Skin of body (tissue), 2 donors: ENCODE results near the gene SUCLG2. TPM values are rescaled to one million over a fixed set of nuclear protein-coding genes. Genes with fewer than 3 reads are reported as not detected.

Experiments used
- DNase-seq: peaks from one replicate; lab custom pipeline; 2025; lab: John Stamatoyannopoulos, UW
- total RNA-seq: library from RNA; depleted of rRNA; stranded (reverse); fragments of >200 nt; gene quantifications from one replicate; pipeline ENCODE4 v1.2.3, GENCODE V29; 2014

The SUCLG2 gene
- total RNA-seq, 1 donor from 2014 or later: 40.9 TPM

DNA sequence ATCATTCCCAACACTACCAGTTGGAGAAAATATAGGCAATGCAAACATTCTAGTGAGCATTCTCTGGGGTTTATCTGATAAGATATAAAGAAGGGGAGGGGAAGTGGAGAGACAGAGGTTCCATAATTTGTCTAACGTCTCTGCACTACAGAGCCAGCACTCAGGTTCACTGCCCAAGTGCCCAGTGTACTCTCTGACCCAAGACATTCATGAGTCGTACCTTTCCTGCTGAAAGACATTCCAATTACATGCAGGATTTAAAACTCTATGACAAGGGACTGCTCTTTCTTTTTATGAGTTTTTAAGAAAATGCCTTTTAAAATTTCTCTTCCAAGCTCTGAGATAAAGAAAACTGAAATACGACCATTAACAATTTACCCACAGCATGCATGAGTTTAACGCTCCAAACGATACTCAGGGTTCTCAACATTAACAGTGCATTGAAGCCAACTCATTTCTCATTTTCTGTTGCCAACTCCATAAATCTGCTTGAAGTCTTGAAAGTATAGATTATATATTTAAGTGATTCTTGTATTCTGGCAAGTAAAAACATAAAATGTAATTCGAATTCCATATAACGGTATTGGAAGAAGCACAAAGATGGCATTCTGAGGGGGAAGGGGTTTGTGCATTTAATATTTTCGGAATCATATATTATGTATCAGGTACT lies 193.4 kb downstream of the SUCLG2 start:
- DNase-seq: no peak

DNA sequence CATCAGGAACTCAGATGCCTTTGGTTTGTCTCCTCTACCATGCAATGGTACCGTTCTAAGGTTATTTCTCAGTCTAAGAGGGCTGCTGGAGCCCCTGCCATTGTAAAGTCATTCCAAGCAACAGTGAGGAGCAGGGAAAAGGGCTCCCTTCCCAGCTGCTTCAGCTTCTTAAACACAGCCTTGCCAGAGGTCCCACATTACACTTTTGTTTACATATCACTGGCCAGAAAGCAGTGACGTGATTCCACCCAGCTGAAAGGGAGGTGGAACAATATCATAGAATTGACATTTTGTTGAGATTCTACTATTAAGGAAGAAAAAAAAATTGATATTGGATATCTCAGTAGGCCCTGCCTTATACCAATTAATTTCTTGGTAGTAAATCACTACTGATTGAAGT lies 194.6 kb downstream of the SUCLG2 start:
- no peak for DNase-seq

DNA sequence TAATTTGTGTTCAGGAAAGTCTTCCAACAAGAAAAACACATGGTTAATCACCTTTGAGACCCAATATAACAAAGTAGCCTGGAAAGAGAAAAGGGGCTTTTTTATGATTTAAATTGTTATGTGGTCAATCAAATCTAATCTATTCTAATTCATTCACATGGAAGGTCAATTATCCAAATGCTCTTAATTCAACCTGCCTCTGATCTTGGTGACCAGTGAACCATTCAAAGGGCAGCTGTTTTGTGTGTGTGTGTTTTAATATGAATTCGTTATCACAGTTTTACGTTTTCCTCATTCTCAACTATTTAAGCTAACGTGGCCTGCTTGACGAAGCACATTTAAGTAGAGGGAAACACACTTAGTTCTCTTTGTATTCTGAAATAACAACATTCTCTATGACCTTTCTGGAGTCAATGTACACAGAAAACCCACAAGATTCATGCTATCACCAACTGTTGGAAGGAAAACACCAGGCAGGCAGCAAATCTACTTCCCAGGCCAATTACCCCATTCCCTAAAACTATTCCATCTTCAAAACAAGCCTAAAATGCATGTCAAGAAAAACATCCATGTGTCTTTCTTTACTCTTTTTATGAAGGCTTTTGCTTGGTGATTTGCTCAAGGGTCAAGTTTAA lies 195.4 kb downstream of the SUCLG2 start:
- no peak for DNase-seq

- no peak for DNase-seq
Observed at GRCh38 chr3:67458408-67458807, 196.0 kb downstream of the SUCLG2 start.

DNA sequence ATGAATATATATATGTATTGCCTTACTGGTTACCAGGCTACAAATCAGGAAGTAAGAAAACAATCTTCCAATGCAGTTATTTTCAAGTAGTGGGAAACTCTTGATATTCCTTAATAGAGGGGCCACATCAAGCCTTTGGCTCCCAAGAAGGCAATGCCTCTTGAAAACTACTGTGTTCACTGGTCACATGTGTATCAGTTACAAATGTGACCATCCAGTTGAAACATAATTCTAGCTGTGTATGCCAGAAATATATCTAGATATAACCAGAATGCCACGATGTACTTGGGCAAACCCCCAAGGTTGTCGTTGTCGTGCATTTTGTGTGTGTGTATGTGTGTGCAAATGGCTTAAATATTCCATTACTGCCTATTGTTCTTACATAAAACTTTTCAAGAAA lies 200.8 kb downstream of the SUCLG2 start:
- DNase-seq: no peak

GRCh38 chr3:67450153-67450552 lies 204.3 kb downstream of the SUCLG2 start:
- DNase-seq: no peak

DNA sequence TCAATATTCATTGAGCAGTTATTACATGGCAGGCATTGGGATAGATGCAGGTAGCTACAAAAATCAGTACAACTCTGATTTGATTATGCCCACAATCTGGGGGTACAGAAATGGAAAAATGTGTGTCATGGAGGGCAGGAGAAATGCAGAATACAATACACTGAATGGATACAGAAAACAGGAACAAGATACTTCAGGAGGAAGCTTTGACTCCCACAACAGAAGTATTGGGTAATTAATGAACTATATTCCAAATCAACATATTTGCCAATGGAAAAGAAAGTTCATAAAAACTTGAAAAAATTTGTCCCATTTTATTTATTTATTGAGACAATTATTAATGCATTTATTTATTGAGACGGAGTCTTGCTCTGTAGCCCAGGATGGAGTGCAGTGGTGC lies 207.0 kb downstream of the SUCLG2 start:
- DNase-seq: no peak

DNA sequence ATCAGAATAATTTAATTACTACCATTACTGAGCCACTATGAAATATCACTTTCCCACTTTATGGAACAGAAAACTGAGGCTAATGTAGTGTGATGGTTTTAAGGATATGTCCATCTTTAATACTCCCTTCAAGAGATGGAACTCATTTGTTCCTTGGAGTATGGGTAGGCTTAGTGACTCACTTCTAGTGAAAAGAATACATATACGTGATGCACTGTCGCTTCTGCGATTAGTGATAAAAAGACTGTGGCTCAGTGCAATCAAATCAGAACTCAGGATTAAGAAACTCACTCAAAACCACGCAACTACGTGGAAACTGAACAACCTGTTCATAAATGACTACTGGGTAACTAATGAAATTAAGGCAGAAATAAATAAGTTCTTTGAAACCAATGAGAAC lies 216.6 kb downstream of the SUCLG2 start:
- DNase-seq: no peak

DNA sequence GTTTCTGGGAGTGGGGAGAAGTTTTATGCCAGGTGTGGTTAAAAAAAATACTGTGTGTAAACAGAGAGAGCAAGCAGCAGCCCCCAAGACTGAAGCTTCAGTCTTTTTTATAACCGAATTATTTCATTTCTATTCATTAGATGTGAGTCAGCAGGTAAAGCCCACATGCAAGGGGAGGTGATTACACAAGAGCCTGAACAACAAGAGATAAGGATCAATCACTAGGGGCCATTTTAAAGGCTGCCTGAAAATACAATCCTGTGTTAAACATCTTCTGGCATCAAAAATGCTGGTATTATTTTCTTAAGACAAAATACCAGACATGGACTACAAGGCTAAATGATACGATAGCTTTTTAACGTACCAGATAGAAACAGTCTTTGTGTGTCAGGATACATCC lies 217.3 kb downstream of the SUCLG2 start:
- no peak for DNase-seq

DNA sequence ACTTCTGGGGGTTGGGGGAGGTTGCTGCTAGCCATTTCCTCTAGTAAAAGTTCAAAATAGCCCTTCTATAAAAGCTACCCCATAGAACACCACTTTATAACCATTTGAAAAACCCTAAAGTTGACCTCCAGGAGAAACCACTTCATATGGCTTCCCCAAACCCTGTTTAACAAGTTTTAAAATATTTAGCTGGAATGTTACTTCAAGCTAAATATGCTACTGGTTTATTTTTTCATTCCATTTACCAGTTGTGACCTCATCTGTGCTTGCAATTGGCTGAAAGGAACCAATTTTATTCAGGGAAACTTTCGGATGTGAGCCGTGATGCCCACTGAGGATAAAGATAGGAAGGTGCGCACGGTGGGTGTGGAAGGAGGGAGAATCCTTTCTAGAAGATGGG lies 221.3 kb downstream of the SUCLG2 start:
- DNase-seq: no peak

DNA sequence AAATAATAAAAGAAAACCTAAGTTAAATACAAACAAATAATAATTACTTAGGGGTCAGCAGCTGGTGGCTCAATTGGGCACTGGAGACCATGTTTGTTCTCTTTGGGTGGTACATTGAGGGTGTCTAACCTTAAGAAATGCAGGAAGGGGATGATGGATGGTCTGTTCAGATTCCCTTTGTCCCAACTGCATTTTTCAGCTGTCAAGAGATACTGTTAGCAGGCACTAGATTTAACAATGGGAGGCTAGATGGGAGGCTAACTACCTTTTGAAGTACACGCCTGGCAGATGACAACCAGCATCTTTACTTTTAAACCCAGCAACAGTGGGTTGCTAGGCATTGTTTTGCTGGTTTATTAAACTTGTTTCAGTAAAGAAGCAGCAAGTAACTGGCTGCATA lies 222.5 kb downstream of the SUCLG2 start:
- no peak for DNase-seq

DNA sequence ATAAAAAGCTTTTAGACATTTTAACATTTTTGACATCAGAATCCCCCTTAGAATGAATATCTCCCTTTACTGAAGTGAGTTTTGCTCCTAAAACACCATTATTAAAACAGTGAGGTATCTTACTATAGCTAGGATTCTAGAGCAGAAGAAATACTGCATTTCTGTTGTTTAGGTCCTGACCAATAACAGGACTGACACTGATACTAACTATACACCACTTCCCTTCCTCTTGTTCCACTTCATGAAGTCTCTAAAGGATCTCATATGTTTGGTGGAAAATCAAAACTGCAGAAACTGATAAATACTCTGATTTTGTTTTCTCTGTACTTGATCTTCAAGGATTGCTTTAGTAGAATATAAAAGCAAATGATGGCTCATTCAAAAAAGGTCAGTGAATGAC lies 230.7 kb downstream of the SUCLG2 start:
- no peak for DNase-seq

DNA sequence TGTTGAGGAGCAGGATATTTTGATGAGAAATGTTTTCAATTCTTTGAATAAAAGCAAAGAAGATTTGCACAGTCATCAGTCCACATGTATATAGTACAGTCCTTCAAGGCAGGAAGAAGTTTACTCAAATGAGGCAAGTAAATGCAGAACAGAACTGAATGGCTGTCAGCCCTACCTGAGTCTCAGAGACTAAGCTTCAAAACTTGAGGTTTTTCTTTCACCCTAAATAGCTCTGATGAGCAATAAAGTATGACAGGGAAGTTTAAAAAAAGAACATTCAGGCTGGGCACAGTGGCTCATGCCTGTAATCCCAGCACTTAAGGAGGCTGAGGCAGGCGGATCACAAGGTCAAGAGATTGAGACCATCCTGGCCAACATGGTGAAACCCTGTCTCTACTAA lies 232.5 kb downstream of the SUCLG2 start:
- DNase-seq: no peak

DNA sequence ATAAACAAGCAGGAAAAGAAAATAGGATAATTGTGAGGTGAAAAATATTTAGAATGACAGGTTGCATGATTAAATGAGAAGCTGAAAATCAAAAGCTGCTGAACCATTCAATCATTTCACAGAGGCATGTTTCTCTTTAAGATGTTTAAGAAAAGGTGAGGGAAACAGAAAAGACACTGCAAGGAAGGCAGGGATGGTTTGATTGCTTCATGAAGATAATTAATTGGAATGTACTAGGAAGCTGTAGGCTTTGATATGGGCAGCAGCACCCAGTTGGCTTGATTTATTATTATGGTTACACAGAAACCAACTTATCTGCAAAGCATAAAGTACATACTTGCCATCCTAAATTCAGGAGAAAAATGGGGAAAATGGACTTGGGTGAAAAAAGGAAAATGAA lies 234.6 kb downstream of the SUCLG2 start:
- DNase-seq: no peak

GRCh38 chr3:67419218-67419529 lies 235.2 kb downstream of the SUCLG2 start:
- no peak for DNase-seq

- DNase-seq: no peak
Observed at GRCh38 chr3:67418426-67419217, 235.8 kb downstream of the SUCLG2 start.

- no peak for DNase-seq
Observed at GRCh38 chr3:67416703-67417102, 237.7 kb downstream of the SUCLG2 start.

GRCh38 chr3:67415511-67415910 lies 238.9 kb downstream of the SUCLG2 start:
- DNase-seq: no peak

- DNase-seq: no peak
Observed at GRCh38 chr3:67414740-67415139, 239.7 kb downstream of the SUCLG2 start.

- DNase-seq: no peak
Observed at GRCh38 chr3:67405193-67405592, 249.2 kb downstream of the SUCLG2 start.

GRCh38 chr3:67402873-67403272 lies 251.5 kb downstream of the SUCLG2 start:
- DNase-seq: no peak

DNA sequence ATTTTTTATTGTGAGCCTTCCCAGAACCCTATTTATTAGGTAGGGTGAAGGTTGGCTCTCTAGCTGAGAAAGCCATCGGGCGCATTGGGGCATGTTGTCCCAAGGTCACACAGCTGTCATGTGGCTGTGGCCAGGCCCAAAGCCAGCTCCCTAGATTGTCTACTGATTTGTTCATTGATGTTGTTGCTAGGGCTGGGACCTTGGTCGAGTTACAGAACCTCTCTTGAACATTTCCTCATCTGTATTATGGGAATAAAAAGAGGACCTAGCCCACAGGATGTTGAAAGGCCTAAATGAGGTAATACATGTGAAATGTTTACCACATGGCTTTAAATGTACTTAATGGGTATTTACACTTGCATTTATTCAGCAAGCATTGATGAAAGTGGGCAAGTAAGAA lies 252.5 kb downstream of the SUCLG2 start:
- DNase-seq: no peak

- DNase-seq: no peak
Observed at GRCh38 chr3:67400476-67400875, 253.9 kb downstream of the SUCLG2 start.
